ENCODE measurements around the gene NKX2-3. TPM values are rescaled to one million over a fixed set of nuclear protein-coding genes. Genes with fewer than 3 reads are reported as not detected.
A peak's percentile ranks its signal among the peaks of the same experiment; 100 is the strongest.

NKX2-3 gene
- total RNA-seq, 4 donors from 2014 or later, result 4.9 to 19.0 (median 8.7) TPM

DNA sequence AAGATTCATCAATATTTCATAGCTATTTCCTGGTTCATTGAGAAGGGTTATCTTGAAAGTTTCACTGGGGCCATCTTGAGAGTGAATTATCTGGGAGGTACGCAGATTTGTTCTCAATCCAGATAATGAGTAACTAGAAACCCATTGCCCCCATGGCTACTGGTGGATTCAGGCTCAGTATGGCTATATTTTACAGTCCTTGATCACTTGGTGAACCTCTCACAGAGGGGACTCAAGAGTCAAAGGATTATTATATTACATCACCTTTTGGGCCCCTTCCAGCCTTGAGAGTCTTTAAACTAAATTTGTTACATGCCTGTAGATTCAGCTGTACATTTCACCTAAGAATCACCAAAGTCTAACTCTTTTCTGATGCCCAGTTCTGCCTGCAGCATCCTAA lies 11.6 kb downstream of the NKX2-3 start:
- H3K4me1 ChIP-seq, result peaks cover 0 to 11% (median 2%) of the 10 kb centered on the region in 4 donors
- TF ChIP-seq, protein P1, sequence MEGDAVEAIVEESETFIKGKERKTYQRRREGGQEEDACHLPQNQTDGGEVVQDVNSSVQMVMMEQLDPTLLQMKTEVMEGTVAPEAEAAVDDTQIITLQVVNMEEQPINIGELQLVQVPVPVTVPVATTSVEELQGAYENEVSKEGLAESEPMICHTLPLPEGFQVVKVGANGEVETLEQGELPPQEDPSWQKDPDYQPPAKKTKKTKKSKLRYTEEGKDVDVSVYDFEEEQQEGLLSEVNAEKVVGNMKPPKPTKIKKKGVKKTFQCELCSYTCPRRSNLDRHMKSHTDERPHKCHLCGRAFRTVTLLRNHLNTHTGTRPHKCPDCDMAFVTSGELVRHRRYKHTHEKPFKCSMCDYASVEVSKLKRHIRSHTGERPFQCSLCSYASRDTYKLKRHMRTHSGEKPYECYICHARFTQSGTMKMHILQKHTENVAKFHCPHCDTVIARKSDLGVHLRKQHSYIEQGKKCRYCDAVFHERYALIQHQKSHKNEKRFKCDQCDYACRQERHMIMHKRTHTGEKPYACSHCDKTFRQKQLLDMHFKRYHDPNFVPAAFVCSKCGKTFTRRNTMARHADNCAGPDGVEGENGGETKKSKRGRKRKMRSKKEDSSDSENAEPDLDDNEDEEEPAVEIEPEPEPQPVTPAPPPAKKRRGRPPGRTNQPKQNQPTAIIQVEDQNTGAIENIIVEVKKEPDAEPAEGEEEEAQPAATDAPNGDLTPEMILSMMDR (IDR thresholded peaks at IDR 0.05), result no peak
- no peak for TF ChIP-seq POLR2A (IDR thresholded peaks at IDR 0.05)
- H3K27me3 ChIP-seq, result peaks cover 0 to 13% of the 10 kb centered on the region in 2 donors

DNA sequence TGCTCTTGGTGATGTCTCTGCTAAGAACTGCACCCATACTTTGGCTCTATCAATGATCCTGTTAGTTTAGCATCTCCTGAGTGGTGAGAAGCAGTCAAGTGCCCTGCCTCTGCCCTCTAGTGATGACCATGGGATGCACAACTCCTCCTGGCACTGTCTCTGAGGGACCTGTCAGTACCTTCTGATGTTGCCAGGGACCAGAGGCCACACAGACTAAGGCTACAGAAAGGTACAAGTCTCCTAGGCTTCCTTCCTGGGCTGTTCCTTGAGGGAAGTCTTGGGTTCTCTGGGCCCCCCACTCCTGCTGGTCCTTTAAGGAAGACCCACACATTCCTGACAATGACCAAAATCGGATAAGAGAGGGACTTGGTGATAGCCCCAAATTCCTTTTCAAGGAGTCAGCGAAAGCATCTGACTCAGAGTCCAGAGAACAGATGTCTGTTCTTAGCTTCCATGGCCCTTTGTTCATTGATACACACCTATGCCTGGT lies 15.3 kb downstream of the NKX2-3 start:
- no peak overlapping the region for H3K4me3 ChIP-seq
- H3K9me3 ChIP-seq, result no peaks in the 10 kb centered on the region
- no peaks in the 10 kb centered on the region for H3K36me3 ChIP-seq
- no peaks in the 10 kb centered on the region for H3K27me3 ChIP-seq
- TF ChIP-seq POLR2A (IDR thresholded peaks at IDR 0.05), result no peak
- TF ChIP-seq, protein P1 (IDR thresholded peaks at IDR 0.05), result peak in 4 of 6 experiments; percentile 8 to 42 (median 35)
- H3K27ac ChIP-seq, result no peak overlapping the region
- no peaks in the 10 kb centered on the region for H3K4me1 ChIP-seq
- no peak for DNase-seq

More for the DNA sequence above, 11.6 kb downstream of the NKX2-3 start:
- no peaks in the 10 kb centered on the region for H3K9me3 ChIP-seq
- H3K36me3 ChIP-seq, result no peaks in the 10 kb centered on the region
- H3K27ac ChIP-seq, result no peak overlapping the region
- H3K4me3 ChIP-seq, result no peak overlapping the region
- no peak for DNase-seq

GRCh38 chr10:99551158-99551557 lies 18.4 kb downstream of the NKX2-3 start:
- Histone ChIP-seq H3K27ac (peak overlapping the region in 3 of 4 donors; percentile 10 to 67 (median 36)), H3K4me1 (no peaks in the 10 kb centered on the region), H3K4me3 (no peak overlapping the region), H3K9me3 (no peaks in the 10 kb centered on the region), H3K27me3 (no peaks in the 10 kb centered on the region), H3K36me3 (no peaks in the 10 kb centered on the region)
- no peak for TF ChIP-seq POLR2A (IDR thresholded peaks at IDR 0.05)
- TF ChIP-seq, protein P1 (IDR thresholded peaks at IDR 0.05), result no peak
- DNase-seq, result peak in 2 of 3 donors; percentile 38 to 77

DNA sequence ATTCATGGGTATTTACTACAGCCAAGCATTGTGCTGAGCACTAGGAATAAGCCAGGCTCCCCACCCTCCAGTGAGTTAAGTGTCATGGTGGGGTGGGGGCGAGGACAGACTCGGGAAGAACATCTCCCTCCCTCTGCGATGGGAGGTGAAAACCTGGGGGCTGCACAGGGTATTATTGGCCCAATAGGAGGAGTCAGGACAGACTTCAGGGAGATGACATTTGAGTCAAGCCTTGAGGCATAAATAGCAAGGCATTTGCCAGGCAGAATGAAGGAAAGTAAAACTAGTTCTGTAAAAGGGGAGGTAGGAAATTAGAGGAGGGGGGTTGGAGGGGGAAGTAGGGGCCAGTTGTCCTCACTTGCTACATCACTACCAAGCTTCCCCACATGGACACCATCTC lies 18.9 kb downstream of the NKX2-3 start:
- Histone ChIP-seq H3K27me3 (no peaks in the 10 kb centered on the region), H3K9me3 (no peaks in the 10 kb centered on the region), H3K36me3 (no peaks in the 10 kb centered on the region), H3K27ac (peak overlapping the region; percentile 10 to 67 (median 44)), H3K4me1 (no peaks in the 10 kb centered on the region), H3K4me3 (no peak overlapping the region)
- DNase-seq, result no peak
- no peak for TF ChIP-seq POLR2A (IDR thresholded peaks at IDR 0.05)
- TF ChIP-seq, protein P1 (IDR thresholded peaks at IDR 0.05), result no peak

GRCh38 chr10:99555371-99555770 lies 22.6 kb downstream of the NKX2-3 start:
- DNase-seq, result no peak
- no peaks in the 10 kb centered on the region for H3K4me1 ChIP-seq
- H3K27me3 ChIP-seq, result no peaks in the 10 kb centered on the region
- no peak for TF ChIP-seq POLR2A (IDR thresholded peaks at IDR 0.05)
- TF ChIP-seq, protein P1 (IDR thresholded peaks at IDR 0.05), result no peak
- H3K36me3 ChIP-seq, result no peaks in the 10 kb centered on the region
- H3K4me3 ChIP-seq, result no peak overlapping the region
- no peak overlapping the region for H3K27ac ChIP-seq
- no peaks in the 10 kb centered on the region for H3K9me3 ChIP-seq

All from Peyer's patch (tissue), 4 donors.